WTC11 (cell line): ENCODE measurements around the gene ATP2B2. TPM values are rescaled to one million over a fixed set of nuclear protein-coding genes. Genes with fewer than 3 reads are reported as not detected.

Experiments used
- ATAC-seq: fragments of 200-7000 bp; cut with Tn5 transposase; 2 replicates; pipeline ENCODE4 v1.10.0; 2021; ENCODE audit warnings: mild to moderate bottlenecking, moderate library complexity
- CTCF ChIA-PET: fragments of 300-600 bp; sonication (Branson Sonifier 250); formaldehyde crosslinking; loops from one replicate; lab custom pipeline; 2021; ENCODE audit warnings: antibody characterized with exemption; lab: Charles Lee
- POLR2A ChIA-PET: fragments of 350-600 bp; sonication (Branson Sonifier 250); formaldehyde crosslinking; loops from one replicate; lab custom pipeline; 2021; ENCODE audit warnings: antibody characterized with exemption; lab: Charles Lee
- DNase-seq: peaks from one replicate; pipeline ENCODE4 v3.0.0; 2021; ENCODE audit warnings: low spot score
- H3K27ac Mint-ChIP-seq: 2 replicates; pipeline ENCODE4 v1.8.0; 2021; ENCODE audit warnings: mixed read lengths
- H3K27me3 Mint-ChIP-seq: 2 replicates; pipeline ENCODE4 v1.8.0; 2021; ENCODE audit warnings: low read depth, mild to moderate bottlenecking, moderate library complexity, mixed read lengths
- H3K36me3 Mint-ChIP-seq: 2 replicates; pipeline ENCODE4 v1.8.0; 2021; ENCODE audit warnings: mixed read lengths
- H3K4me1 Mint-ChIP-seq: 2 replicates; pipeline ENCODE4 v1.8.0; 2022; ENCODE audit warnings: mixed read lengths
- H3K4me3 Mint-ChIP-seq: 2 replicates; pipeline ENCODE4 v1.8.0; 2021; ENCODE audit warnings: mild to moderate bottlenecking, moderate library complexity, mixed read lengths
- H3K9me3 Mint-ChIP-seq: 2 replicates; pipeline ENCODE4 v1.8.0; 2021; ENCODE audit warnings: mixed read lengths
- ATF6 ChIP-seq: sonication (generic); formaldehyde crosslinking; IDR thresholded peaks from 2 replicates; pipeline ENCODE4 v1.8.1; 2023; ENCODE audit warnings: mild to moderate bottlenecking, missing genetic modification reagents
- CBFB ChIP-seq: sonication (generic); formaldehyde crosslinking; IDR thresholded peaks from 2 replicates; pipeline ENCODE4 v1.8.1; 2022; ENCODE audit warnings: mild to moderate bottlenecking, low read depth, missing genetic modification reagents
- CTCF ChIP-seq: fragments of 200-600 bp; IDR thresholded peaks from 2 replicates; pipeline ENCODE4 v1.8.0; 2022; ENCODE audit warnings: antibody characterized with exemption
- E2F1 ChIP-seq: sonication (generic); formaldehyde crosslinking; IDR thresholded peaks from 2 replicates; pipeline ENCODE4 v1.8.0; 2022; ENCODE audit warnings: mild to moderate bottlenecking, missing genetic modification reagents
- FOXP4 ChIP-seq: sonication (generic); formaldehyde crosslinking; IDR thresholded peaks from 2 replicates; pipeline ENCODE4 v1.8.0; 2022; ENCODE audit warnings: mild to moderate bottlenecking, missing genetic modification reagents
- GRHL2 ChIP-seq: fragments of 250-450 bp; sonication (Bioruptor Pico); IDR thresholded peaks from 2 replicates; pipeline ENCODE4 v1.8.0; 2022; ENCODE audit warnings: mild to moderate bottlenecking, moderate library complexity; ENCODE audit not compliant: insufficient replicate concordance, severe bottlenecking
- JAZF1 ChIP-seq: fragments of 250-450 bp; sonication (Bioruptor Pico); IDR thresholded peaks from 2 replicates; pipeline ENCODE4 v1.9.0; 2021; ENCODE audit warnings: moderate library complexity, mild to moderate bottlenecking, inconsistent platforms
- JUN ChIP-seq: sonication (generic); formaldehyde crosslinking; IDR thresholded peaks from 2 replicates; pipeline ENCODE4 v1.8.0; 2023; ENCODE audit warnings: mild to moderate bottlenecking, missing genetic modification reagents
- MAX ChIP-seq: sonication (generic); formaldehyde crosslinking; IDR thresholded peaks from 2 replicates; pipeline ENCODE4 v1.8.0; 2022; ENCODE audit warnings: mild to moderate bottlenecking, missing genetic modification reagents
- NR1H2 ChIP-seq: sonication (generic); formaldehyde crosslinking; IDR thresholded peaks from 2 replicates; pipeline ENCODE4 v1.9.0; 2021; ENCODE audit warnings: mild to moderate bottlenecking, moderate library complexity, missing genetic modification reagents
- PREB ChIP-seq: sonication (generic); formaldehyde crosslinking; IDR thresholded peaks from 2 replicates; pipeline ENCODE4 v1.8.1; 2022; ENCODE audit warnings: mild to moderate bottlenecking, missing genetic modification reagents, moderate library complexity, borderline replicate concordance
- RORB ChIP-seq: fragments of 250-450 bp; sonication (Bioruptor Pico); IDR thresholded peaks from 2 replicates; pipeline ENCODE4 v1.9.0; 2021; ENCODE audit warnings: mild to moderate bottlenecking
- ZNF138 ChIP-seq: sonication (generic); formaldehyde crosslinking; conservative IDR thresholded peaks from 2 replicates; pipeline ENCODE4 v1.8.1; 2022; ENCODE audit warnings: mild to moderate bottlenecking, moderate library complexity, missing genetic modification reagents
- ZNF281 ChIP-seq: sonication (generic); formaldehyde crosslinking; IDR thresholded peaks from 2 replicates; pipeline ENCODE4 v1.8.0; 2023; ENCODE audit warnings: mild to moderate bottlenecking, missing genetic modification reagents
- ZNF532 ChIP-seq: fragments of 250-450 bp; sonication (Bioruptor Pico); IDR thresholded peaks from 2 replicates; pipeline ENCODE4 v1.9.0; 2021; ENCODE audit warnings: mild to moderate bottlenecking, borderline replicate concordance
- ZSCAN18 ChIP-seq: fragments of 250-450 bp; sonication (Bioruptor Pico); IDR thresholded peaks from 2 replicates; pipeline ENCODE4 v2.1.2; 2022; ENCODE audit warnings: mild to moderate bottlenecking, moderate library complexity
- total RNA-seq: library from RNA; stranded (reverse); gene quantifications from 3 replicates; pipeline ENCODE4 v1.2.3, GENCODE V29; 2021

ATP2B2 gene
- total RNA-seq, 1 experiment from 2014 or later: 0.48 TPM

GRCh38 chr3:10387881-10388609, 117.3 kb downstream of the ATP2B2 start:
- POLR2A ChIA-PET: no interaction called here
- peaks cover 18% of the 10 kb centered on the region for H3K36me3 Mint-ChIP-seq
- ATAC-seq (no peak), DNase-seq (no peak)
- CTCF ChIA-PET: no interaction called here
- H3K9me3 Mint-ChIP-seq: peaks cover 50% of the 10 kb centered on the region
- TF ChIP-seq JAZF1 (CRISPR knock-in tag) (no peak), JUN (CRISPR knock-in tag) (no peak), FOXP4 (CRISPR knock-in tag) (no peak), CTCF (no peak), ATF6 (CRISPR knock-in tag) (no peak), RORB (CRISPR knock-in tag) (no peak), NR1H2 (CRISPR knock-in tag) (no peak), ZNF138 (CRISPR knock-in tag) (no peak), E2F1 (no peak), MAX (CRISPR knock-in tag) (no peak), ZNF281 (CRISPR knock-in tag) (no peak), ZNF532 (CRISPR knock-in tag) (no peak), GRHL2 (CRISPR knock-in tag) (no peak), CBFB (CRISPR knock-in tag) (no peak), PREB (CRISPR knock-in tag) (no peak), ZSCAN18 (CRISPR knock-in tag) (no peak)
- no peak overlapping the region for H3K4me3 Mint-ChIP-seq
- no peak overlapping the region for H3K27ac Mint-ChIP-seq
- H3K4me1 Mint-ChIP-seq: peaks cover 6% of the 10 kb centered on the region
- peaks cover 11% of the 10 kb centered on the region for H3K27me3 Mint-ChIP-seq
